K562 (cell line): Measurements from ENCODE around the gene TIMP1. TPM values are rescaled to one million over a fixed set of nuclear protein-coding genes. Genes with fewer than 3 reads are reported as not detected.

Experiments
- ADNP ChIP-seq: fragments of 200-800 bp; sonication (Bioruptor generic); IDR thresholded peaks from 2 replicates; pipeline ENCODE4 v1.6.1; 2016; ENCODE audit warnings: missing genetic modification characterization, missing compliant biosample characterization
- CBX3 ChIP-seq, 2 experiments: IDR thresholded peaks; 1 replicate in 1 of 2; 2 replicates in 1 of 2; pipeline ENCODE4 v1.6.1; 2012; ENCODE audit warnings: inconsistent platforms in 2 of 2, low read length in 2 of 2, borderline replicate concordance in 1 of 2, control low read depth in 1 of 2
- CHD4 ChIP-seq: fragments of 200-600 bp; sonication (generic); IDR thresholded peaks from 3 replicates; pipeline ENCODE4 v1.6.1; 2012; ENCODE audit warnings: low read depth, mild to moderate bottlenecking, mixed read lengths, low read length, inconsistent platforms; ENCODE audit not compliant: insufficient read depth, insufficient replicate concordance, poor library complexity, severe bottlenecking
- KAT8 ChIP-seq: fragments of 450-650 bp; IDR thresholded peaks from 2 replicates; pipeline ENCODE4 v1.6.1; 2016; ENCODE audit warnings: low read depth, mild to moderate bottlenecking
- RCOR1 ChIP-seq, 2 experiments: IDR thresholded peaks; 2 replicates each; pipeline ENCODE4 v1.6.1; 2012; ENCODE audit warnings: low read depth in 2 of 2, low read length in 2 of 2, borderline replicate concordance in 1 of 2, improper control_type of control experiment in 1 of 2
- ZBTB12 ChIP-seq: fragments of 250-450 bp; sonication (Bioruptor Pico); IDR thresholded peaks from 2 replicates; pipeline ENCODE4 v1.4.0; 2020
- ZNF589 ChIP-seq: fragments of 200-800 bp; sonication (Bioruptor generic); IDR thresholded peaks from 2 replicates; pipeline ENCODE4 v1.6.1; 2016; ENCODE audit warnings: low read depth, missing genetic modification characterization, missing compliant biosample characterization
- polyA plus RNA-seq, 8 experiments: library from polyadenylated mRNA; depleted of rRNA in 4 of 8; stranded (reverse) in 5 of 8; unstranded in 3 of 8; fragments of >200 nt; fragmentation: Nextera tagmentation in 2 of 8; fragmentation: Illumina TruSeq in 1 of 8; extraction: Ambion mirVana in 2 of 8; extraction: Trizol in 1 of 8; gene quantifications; 2 replicates each; pipeline versions ENCODE4 v1.2.1 to v1.2.3, GENCODE V29; 2011 to 2014; ENCODE audit warnings: inconsistent platforms in 1 of 8, missing spikeins in 1 of 8
- total RNA-seq, 7 experiments: library from RNA; depleted of rRNA in 6 of 7; stranded (reverse); fragments of >200 nt in 6 of 7; fragmentation: Illumina TruSeq in 2 of 7; extraction: Trizol in 2 of 7; gene quantifications; 2 replicates each; pipeline versions ENCODE4 v1.2.1 to v1.2.3, GENCODE V29; 2011 to 2021; ENCODE audit warnings: low replicate concordance in 1 of 7
- TF ChIP-seq, protein P1 (sequence below): fragments of 250-450 bp; sonication (Bioruptor Pico); IDR thresholded peaks from 2 replicates; pipeline ENCODE4 v1.5.0; 2022; ENCODE audit warnings: mild to moderate bottlenecking
- TF ChIP-seq, protein P2 (sequence below): fragments of 450-650 bp; IDR thresholded peaks from 2 replicates; pipeline ENCODE4 v1.6.1; 2016; ENCODE audit warnings: mild to moderate bottlenecking, moderate library complexity

The TIMP1 gene
- total and polyA plus RNA-seq, 9 of the 15 experiments (the other 6 are each of a cell fraction or from before 2014, with no cell fraction given), result 115 to 699 (median 273) TPM

DNA sequence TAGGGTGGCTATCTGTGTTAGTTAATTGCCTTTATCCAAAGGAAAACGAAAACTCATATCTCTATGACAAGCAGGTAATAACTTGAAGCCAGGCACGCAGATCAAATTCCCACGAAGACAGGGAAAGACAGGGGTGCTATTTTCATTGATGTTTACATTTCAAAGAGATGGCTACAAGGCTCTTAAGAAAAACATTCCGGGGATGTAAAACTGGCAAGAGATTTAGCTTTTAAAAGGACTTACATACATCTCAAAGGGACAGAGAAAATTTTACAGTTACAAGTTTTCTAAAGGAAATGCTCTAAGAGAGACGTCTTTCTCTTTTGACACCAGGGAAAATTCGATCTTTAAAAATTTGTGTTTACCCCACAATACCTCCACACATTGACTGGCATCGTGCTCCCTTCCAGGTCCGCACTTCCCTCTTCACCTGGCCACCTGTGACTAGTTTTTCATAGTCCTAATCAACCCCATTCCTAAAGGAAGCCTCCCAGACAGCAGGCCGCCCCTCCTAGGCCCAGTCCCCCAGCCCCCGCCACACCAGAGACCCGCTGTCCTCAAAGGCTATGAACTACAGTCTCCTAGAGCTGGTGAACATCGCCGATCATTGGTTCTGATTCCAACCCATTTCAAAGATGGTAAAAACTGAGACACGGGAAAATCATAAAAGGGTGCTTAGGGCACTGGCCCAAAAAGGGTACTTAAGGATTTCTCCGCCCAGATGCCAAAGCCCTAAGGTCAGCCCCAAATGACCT, 21.9 kb upstream of the TIMP1 start (continued):
- TF ChIP-seq, protein P1, sequence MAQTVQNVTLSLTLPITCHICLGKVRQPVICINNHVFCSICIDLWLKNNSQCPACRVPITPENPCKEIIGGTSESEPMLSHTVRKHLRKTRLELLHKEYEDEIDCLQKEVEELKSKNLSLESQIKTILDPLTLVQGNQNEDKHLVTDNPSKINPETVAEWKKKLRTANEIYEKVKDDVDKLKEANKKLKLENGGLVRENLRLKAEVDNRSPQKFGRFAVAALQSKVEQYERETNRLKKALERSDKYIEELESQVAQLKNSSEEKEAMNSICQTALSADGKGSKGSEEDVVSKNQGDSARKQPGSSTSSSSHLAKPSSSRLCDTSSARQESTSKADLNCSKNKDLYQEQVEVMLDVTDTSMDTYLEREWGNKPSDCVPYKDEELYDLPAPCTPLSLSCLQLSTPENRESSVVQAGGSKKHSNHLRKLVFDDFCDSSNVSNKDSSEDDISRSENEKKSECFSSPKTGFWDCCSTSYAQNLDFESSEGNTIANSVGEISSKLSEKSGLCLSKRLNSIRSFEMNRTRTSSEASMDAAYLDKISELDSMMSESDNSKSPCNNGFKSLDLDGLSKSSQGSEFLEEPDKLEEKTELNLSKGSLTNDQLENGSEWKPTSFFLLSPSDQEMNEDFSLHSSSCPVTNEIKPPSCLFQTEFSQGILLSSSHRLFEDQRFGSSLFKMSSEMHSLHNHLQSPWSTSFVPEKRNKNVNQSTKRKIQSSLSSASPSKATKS, result no peak
- peak; percentile 85 for TF ChIP-seq CHD4
- TF ChIP-seq KAT8, result no peak
- TF ChIP-seq ADNP, result peak; percentile 94
- peak; percentile 54 to 83; a peak in 3 of 4 replicates for TF ChIP-seq RCOR1 (IDR thresholded peaks at IDR 0.05; ENCODE audit: borderline replicate concordance in 1 of 2, low read depth in 2 of 2, low read length in 2 of 2)
- no peak for TF ChIP-seq ZNF589 (CRISPR knock-in tag)
- TF ChIP-seq CBX3 (IDR thresholded peaks at IDR 0.05; ENCODE audit: borderline replicate concordance in 1 of 2, low read length in 2 of 2), result peak in 1 of 2 experiments; percentile 54; a peak in 1 of 3 replicates
- no peak for TF ChIP-seq ZBTB12
- TF ChIP-seq, protein P2, sequence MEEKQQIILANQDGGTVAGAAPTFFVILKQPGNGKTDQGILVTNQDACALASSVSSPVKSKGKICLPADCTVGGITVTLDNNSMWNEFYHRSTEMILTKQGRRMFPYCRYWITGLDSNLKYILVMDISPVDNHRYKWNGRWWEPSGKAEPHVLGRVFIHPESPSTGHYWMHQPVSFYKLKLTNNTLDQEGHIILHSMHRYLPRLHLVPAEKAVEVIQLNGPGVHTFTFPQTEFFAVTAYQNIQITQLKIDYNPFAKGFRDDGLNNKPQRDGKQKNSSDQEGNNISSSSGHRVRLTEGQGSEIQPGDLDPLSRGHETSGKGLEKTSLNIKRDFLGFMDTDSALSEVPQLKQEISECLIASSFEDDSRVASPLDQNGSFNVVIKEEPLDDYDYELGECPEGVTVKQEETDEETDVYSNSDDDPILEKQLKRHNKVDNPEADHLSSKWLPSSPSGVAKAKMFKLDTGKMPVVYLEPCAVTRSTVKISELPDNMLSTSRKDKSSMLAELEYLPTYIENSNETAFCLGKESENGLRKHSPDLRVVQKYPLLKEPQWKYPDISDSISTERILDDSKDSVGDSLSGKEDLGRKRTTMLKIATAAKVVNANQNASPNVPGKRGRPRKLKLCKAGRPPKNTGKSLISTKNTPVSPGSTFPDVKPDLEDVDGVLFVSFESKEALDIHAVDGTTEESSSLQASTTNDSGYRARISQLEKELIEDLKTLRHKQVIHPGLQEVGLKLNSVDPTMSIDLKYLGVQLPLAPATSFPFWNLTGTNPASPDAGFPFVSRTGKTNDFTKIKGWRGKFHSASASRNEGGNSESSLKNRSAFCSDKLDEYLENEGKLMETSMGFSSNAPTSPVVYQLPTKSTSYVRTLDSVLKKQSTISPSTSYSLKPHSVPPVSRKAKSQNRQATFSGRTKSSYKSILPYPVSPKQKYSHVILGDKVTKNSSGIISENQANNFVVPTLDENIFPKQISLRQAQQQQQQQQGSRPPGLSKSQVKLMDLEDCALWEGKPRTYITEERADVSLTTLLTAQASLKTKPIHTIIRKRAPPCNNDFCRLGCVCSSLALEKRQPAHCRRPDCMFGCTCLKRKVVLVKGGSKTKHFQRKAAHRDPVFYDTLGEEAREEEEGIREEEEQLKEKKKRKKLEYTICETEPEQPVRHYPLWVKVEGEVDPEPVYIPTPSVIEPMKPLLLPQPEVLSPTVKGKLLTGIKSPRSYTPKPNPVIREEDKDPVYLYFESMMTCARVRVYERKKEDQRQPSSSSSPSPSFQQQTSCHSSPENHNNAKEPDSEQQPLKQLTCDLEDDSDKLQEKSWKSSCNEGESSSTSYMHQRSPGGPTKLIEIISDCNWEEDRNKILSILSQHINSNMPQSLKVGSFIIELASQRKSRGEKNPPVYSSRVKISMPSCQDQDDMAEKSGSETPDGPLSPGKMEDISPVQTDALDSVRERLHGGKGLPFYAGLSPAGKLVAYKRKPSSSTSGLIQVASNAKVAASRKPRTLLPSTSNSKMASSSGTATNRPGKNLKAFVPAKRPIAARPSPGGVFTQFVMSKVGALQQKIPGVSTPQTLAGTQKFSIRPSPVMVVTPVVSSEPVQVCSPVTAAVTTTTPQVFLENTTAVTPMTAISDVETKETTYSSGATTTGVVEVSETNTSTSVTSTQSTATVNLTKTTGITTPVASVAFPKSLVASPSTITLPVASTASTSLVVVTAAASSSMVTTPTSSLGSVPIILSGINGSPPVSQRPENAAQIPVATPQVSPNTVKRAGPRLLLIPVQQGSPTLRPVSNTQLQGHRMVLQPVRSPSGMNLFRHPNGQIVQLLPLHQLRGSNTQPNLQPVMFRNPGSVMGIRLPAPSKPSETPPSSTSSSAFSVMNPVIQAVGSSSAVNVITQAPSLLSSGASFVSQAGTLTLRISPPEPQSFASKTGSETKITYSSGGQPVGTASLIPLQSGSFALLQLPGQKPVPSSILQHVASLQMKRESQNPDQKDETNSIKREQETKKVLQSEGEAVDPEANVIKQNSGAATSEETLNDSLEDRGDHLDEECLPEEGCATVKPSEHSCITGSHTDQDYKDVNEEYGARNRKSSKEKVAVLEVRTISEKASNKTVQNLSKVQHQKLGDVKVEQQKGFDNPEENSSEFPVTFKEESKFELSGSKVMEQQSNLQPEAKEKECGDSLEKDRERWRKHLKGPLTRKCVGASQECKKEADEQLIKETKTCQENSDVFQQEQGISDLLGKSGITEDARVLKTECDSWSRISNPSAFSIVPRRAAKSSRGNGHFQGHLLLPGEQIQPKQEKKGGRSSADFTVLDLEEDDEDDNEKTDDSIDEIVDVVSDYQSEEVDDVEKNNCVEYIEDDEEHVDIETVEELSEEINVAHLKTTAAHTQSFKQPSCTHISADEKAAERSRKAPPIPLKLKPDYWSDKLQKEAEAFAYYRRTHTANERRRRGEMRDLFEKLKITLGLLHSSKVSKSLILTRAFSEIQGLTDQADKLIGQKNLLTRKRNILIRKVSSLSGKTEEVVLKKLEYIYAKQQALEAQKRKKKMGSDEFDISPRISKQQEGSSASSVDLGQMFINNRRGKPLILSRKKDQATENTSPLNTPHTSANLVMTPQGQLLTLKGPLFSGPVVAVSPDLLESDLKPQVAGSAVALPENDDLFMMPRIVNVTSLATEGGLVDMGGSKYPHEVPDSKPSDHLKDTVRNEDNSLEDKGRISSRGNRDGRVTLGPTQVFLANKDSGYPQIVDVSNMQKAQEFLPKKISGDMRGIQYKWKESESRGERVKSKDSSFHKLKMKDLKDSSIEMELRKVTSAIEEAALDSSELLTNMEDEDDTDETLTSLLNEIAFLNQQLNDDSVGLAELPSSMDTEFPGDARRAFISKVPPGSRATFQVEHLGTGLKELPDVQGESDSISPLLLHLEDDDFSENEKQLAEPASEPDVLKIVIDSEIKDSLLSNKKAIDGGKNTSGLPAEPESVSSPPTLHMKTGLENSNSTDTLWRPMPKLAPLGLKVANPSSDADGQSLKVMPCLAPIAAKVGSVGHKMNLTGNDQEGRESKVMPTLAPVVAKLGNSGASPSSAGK, result peak; percentile 15
